GM12878 (cell line): ENCODE measurements around the gene SAMD1. TPM values are rescaled to one million over a fixed set of nuclear protein-coding genes. Genes with fewer than 3 reads are reported as not detected.

Experiments used
- ATAC-seq: fragments of 200-7000 bp; cut with Tn5 transposase; 3 replicates; pipeline ENCODE4 v1.9.1; 2020; ENCODE audit warnings: mild to moderate bottlenecking, moderate library complexity
- BruUV-seq: library from RNA; stranded (reverse); fragments of 400-500 nt; replicated peaks from 2 replicates; lab custom pipeline; 2021; lab: Mats Ljungman, UMichigan
- CTCF ChIA-PET: fragments of 300-600 bp; sonication (Branson Sonifier 250); formaldehyde crosslinking; extraction: SDS; loops from one replicate; lab custom pipeline; 2021; ENCODE audit warnings: inconsistent platforms; lab: Yijun Ruan, JAX
- POLR2A ChIA-PET: fragments of 350-600 bp; formaldehyde crosslinking; extraction: SDS; loops from one replicate; lab custom pipeline; 2021; ENCODE audit warnings: inconsistent platforms; lab: Charles Lee
- RAD21 ChIA-PET: fragments of 300-600 bp; sonication (Branson Sonifier 250); formaldehyde crosslinking; loops from one replicate; lab custom pipeline; 2023; ENCODE audit warnings: antibody characterized with exemption; ENCODE audit not compliant: unreplicated experiment; lab: Charles Lee
- SMC1A ChIA-PET: fragments of 300-600 bp; sonication (Branson Sonifier 250); formaldehyde crosslinking; loops from one replicate; lab custom pipeline; 2023; ENCODE audit not compliant: unreplicated experiment, uncharacterized antibody; lab: Charles Lee
- DNase-seq: peaks from one replicate; pipeline ENCODE4 v3.0.0-alpha.2; 2011; ENCODE audit warnings: low read depth, low spot score
- FAIRE-seq: peaks from 3 replicates; lab custom pipeline; 2011; peaks lifted over from hg19 to GRCh38; lab: Jason Lieb, UNC
- H2AFZ ChIP-seq: 2 replicates; pipeline ENCODE4 v1.6.0; 2011; ENCODE audit warnings: low read depth, low read length, control low read depth; ENCODE audit not compliant: control insufficient read depth
- H3K27ac ChIP-seq: 2 replicates; pipeline ENCODE4 v1.5.1; 2011; ENCODE audit warnings: control low read depth; ENCODE audit not compliant: control insufficient read depth, insufficient read depth
- H3K27me3 ChIP-seq, 2 experiments: replicated peaks in 1 of 2; 2 replicates each; pipeline versions ENCODE4 v1.6.0 to v1.6.1; 2011; ENCODE audit warnings: low read length in 1 of 2; ENCODE audit not compliant: control insufficient read depth in 2 of 2, insufficient read depth in 2 of 2
- H3K36me3 ChIP-seq, 2 experiments: 2 replicates each; pipeline ENCODE4 v1.5.1; 2011; ENCODE audit warnings: low read length in 1 of 2; ENCODE audit not compliant: control insufficient read depth in 2 of 2, insufficient read depth in 2 of 2
- H3K4me1 ChIP-seq: 2 replicates; pipeline ENCODE4 v1.6.1; 2011; ENCODE audit warnings: mild to moderate bottlenecking, low read length, moderate library complexity, mixed read lengths; ENCODE audit not compliant: control insufficient read depth, insufficient read depth
- H3K4me2 ChIP-seq: 2 replicates; pipeline ENCODE4 v1.6.0; 2011; ENCODE audit warnings: control low read depth; ENCODE audit not compliant: control insufficient read depth, insufficient read depth
- H3K4me3 ChIP-seq: fragments of 200-600 bp; sonication (generic); 2 replicates; pipeline ENCODE4 v1.5.1; 2016
- H3K79me2 ChIP-seq: 2 replicates; pipeline ENCODE4 v1.6.0; 2011; ENCODE audit warnings: low read length; ENCODE audit not compliant: control insufficient read depth, insufficient read depth
- H3K9ac ChIP-seq: 2 replicates; pipeline ENCODE4 v1.8.0; 2011; ENCODE audit warnings: low read length, control low read depth, mixed read lengths; ENCODE audit not compliant: control insufficient read depth, insufficient read depth
- H3K9me3 ChIP-seq: replicated peaks from 3 replicates; pipeline ENCODE4 v1.5.1; 2011; ENCODE audit warnings: mild to moderate bottlenecking, low read length; ENCODE audit not compliant: control insufficient read depth, insufficient read depth
- H4K20me1 ChIP-seq: 2 replicates; pipeline ENCODE4 v1.6.0; 2011; ENCODE audit not compliant: control insufficient read depth, insufficient read depth
- BHLHE40 ChIP-seq, 2 experiments: fragments of 450-650 bp in 1 of 2; IDR thresholded peaks; 2 replicates each; pipeline ENCODE4 v1.6.1; 2011 to 2017; ENCODE audit warnings: low read depth in 2 of 2, borderline replicate concordance in 1 of 2, improper control_type of control experiment in 1 of 2, low read length in 1 of 2, mild to moderate bottlenecking in 1 of 2
- CREB1 ChIP-seq: IDR thresholded peaks from 2 replicates; pipeline ENCODE4 v1.6.1; 2012; ENCODE audit warnings: low read depth, mild to moderate bottlenecking, inconsistent platforms
- GATAD2B ChIP-seq: fragments of 450-650 bp; conservative IDR thresholded peaks from 2 replicates; pipeline ENCODE4 v1.6.1; 2017; ENCODE audit warnings: low read depth, mild to moderate bottlenecking, moderate library complexity
- IKZF2 ChIP-seq, 2 experiments: fragments of 450-650 bp; IDR thresholded peaks; 2 replicates each; pipeline ENCODE4 v1.6.1; 2017; ENCODE audit warnings: mild to moderate bottlenecking in 2 of 2, moderate library complexity in 2 of 2
- NR2F1 ChIP-seq: fragments of 450-650 bp; conservative IDR thresholded peaks from 2 replicates; pipeline ENCODE4 v1.6.1; 2017; ENCODE audit warnings: mild to moderate bottlenecking
- RELB ChIP-seq: fragments of 450-650 bp; IDR thresholded peaks from 2 replicates; pipeline ENCODE4 v1.6.1; 2017; ENCODE audit warnings: low read depth, mild to moderate bottlenecking, moderate library complexity
- SMARCA5 ChIP-seq: fragments of 450-650 bp; IDR thresholded peaks from 2 replicates; pipeline ENCODE4 v1.6.1; 2017; ENCODE audit warnings: mild to moderate bottlenecking
- STAT3 ChIP-seq: IDR thresholded peaks from 2 replicates; pipeline ENCODE4 v1.6.1; 2011; ENCODE audit warnings: low read depth, low read length, improper control_type of control experiment
- ZNF274 ChIP-seq: IDR thresholded peaks from one replicate; pipeline ENCODE4 v1.8.0; 2011; ENCODE audit not compliant: insufficient read length, insufficient read depth
- ZNF622 ChIP-seq: fragments of 450-650 bp; IDR thresholded peaks from 2 replicates; pipeline ENCODE4 v1.6.1; 2017; ENCODE audit warnings: mild to moderate bottlenecking, inconsistent platforms
- WGBS: methylation state at CpG from one replicate; pipeline ENCODE4 v1.1.6; 2016; ENCODE audit warnings: low lambda C conversion rate; ENCODE audit not compliant: insufficient replicate concordance, insufficient coverage; ENCODE audit errors: missing lambda C conversion rate; 5-methylcytosine and 5-hydroxymethylcytosine counted together
- in situ Hi-C: fragments of 300-500 bp; cut with MboI; formaldehyde crosslinking; loops from 9 replicates; pipeline ENCODE4 v1.14.3; 2018; ENCODE audit warnings: mixed read lengths
- intact Hi-C: fragments of 100-400 bp; cut with micrococcal nuclease; formaldehyde crosslinking; loops from one replicate; pipeline ENCODE4 v1.14.2; 2022; ENCODE audit not compliant: unreplicated experiment
- polyA plus RNA-seq, 11 experiments: library from polyadenylated mRNA; depleted of rRNA in 4 of 11; unstranded in 6 of 11; stranded (reverse) in 5 of 11; fragments of >200 nt; fragmentation: Nextera tagmentation in 4 of 11; fragmentation: Illumina TruSeq in 1 of 11; extraction: Ambion mirVana in 4 of 11; extraction: Trizol in 1 of 11; gene quantifications; 1 replicate in 1 of 11; 2 replicates in 10 of 11; pipeline versions ENCODE4 v1.2.1 to v1.2.3, GENCODE V29; 2011 to 2016; ENCODE audit warnings: inconsistent platforms in 2 of 11, missing spikeins in 2 of 11, low read depth in 1 of 11
- total RNA-seq, 4 experiments: library from RNA; depleted of rRNA in 3 of 4; stranded (reverse); fragments of >200 nt in 3 of 4; fragmentation: Illumina TruSeq in 1 of 4; extraction: Trizol in 1 of 4; gene quantifications; 2 replicates each; pipeline versions ENCODE4 v1.2.1 to v1.2.3, GENCODE V29; 2013 to 2021

The SAMD1 gene
- total and polyA plus RNA-seq, 10 of the 15 experiments (the other 5 are each of a cell fraction or from before 2014, with no cell fraction given), result 3.0 to 71.7 (median 19.3) TPM

GRCh38 chr19:14116525-14116917 is 26.0 kb upstream of the SAMD1 start:
- intact Hi-C loops (loop anchor here (5.0 kb wide), 1 partner anchor 34 kb away; no protein-coding TSS in a partner anchor), in situ Hi-C loops (no loop called here)
- peaks cover 16% of the 10 kb centered on the region for H3K4me1 ChIP-seq
- whole genome bisulfite sequencing, result 18% methylated on average over 6 of the region's 6 CpGs
- H3K36me3 ChIP-seq, result peaks cover 0 to 2% of the 10 kb centered on the region in 2 experiments; a peak in 2 of 4 replicates
- peak overlapping the region; percentile 70 for H3K4me3 ChIP-seq
- peaks cover 8% of the 10 kb centered on the region for H3K79me2 ChIP-seq
- H3K9ac ChIP-seq, result peak overlapping the region; percentile 64
- no peak overlapping the region for H2AFZ ChIP-seq
- CTCF ChIA-PET, result interaction anchor here (1.2 to 5.3 kb wide), 8 partner anchors 20 to 236 kb away, joined by 4 to 38 read pairs (median 24); partner anchors contain the start of genes ASF1B and MISP3
- H3K9me3 ChIP-seq, result no peaks in the 10 kb centered on the region
- 0 out of 2 replicates have a peak overlapping the region, but pooled peaks have one; percentile 18 for H3K27ac ChIP-seq
- RAD21 ChIA-PET, result interaction anchor here (1.6 to 2.6 kb wide), 2 partner anchors 58 to 235 kb away, joined by 4 to 11 read pairs; no protein-coding TSS in a partner anchor
- ATAC-seq, result no peak
- SMC1A ChIA-PET, result interaction anchor here (0.8 to 1.3 kb wide), 3 partner anchors 12 to 25 kb away, joined by 3 to 4 read pairs (median 4); partner anchors contain the start of gene ASF1B
- no TSS peak for BruUV-seq
- DNase-seq, result no peak
- FAIRE-seq, result no peak
- no peaks in the 10 kb centered on the region for H3K27me3 ChIP-seq
- POLR2A ChIA-PET, result interaction anchor here (0.5 to 2.0 kb wide), 4 partner anchors 18 to 265 kb away, joined by 3 to 7 read pairs (median 4); partner anchors contain the start of genes ADGRE5 and ASF1B
- TF ChIP-seq SMARCA5, result no peak
- no peak for TF ChIP-seq IKZF2 (IDR thresholded peaks at IDR 0.05)
- TF ChIP-seq BHLHE40 (IDR thresholded peaks at IDR 0.05; ENCODE audit: borderline replicate concordance in 1 of 2, low read depth in 2 of 2, low read length in 1 of 2), result no peak
- no peak for TF ChIP-seq ZNF274
- no peak for TF ChIP-seq NR2F1
- TF ChIP-seq RELB, result no peak
- TF ChIP-seq STAT3, result no peak
- TF ChIP-seq ZNF622, result no peak
- TF ChIP-seq GATAD2B, result no peak
- no peak for TF ChIP-seq CREB1
- peak overlapping the region; percentile 90 for H3K4me2 ChIP-seq
- no peaks in the 10 kb centered on the region for H4K20me1 ChIP-seq
